Urinary bladder (tissue), 4 donors: Measurements from ENCODE around the gene NCKIPSD. TPM values are rescaled to one million over a fixed set of nuclear protein-coding genes. Genes with fewer than 3 reads are reported as not detected.

Experiments
- DNase-seq: peaks from one replicate; pipeline ENCODE4 v3.0.0-alpha.2; 2015; ENCODE audit errors: extremely low spot score
- H3K27ac ChIP-seq: one replicate; pipeline ENCODE4 v1.5.1; 2013; ENCODE audit warnings: low read depth, mild to moderate bottlenecking, moderate library complexity
- H3K36me3 ChIP-seq: one replicate; pipeline ENCODE4 v1.6.1; 2013; ENCODE audit warnings: mild to moderate bottlenecking, moderate library complexity; ENCODE audit not compliant: insufficient read depth
- H3K4me1 ChIP-seq: one replicate; pipeline ENCODE4 v1.6.1; 2013; ENCODE audit warnings: mild to moderate bottlenecking, moderate library complexity; ENCODE audit not compliant: insufficient read depth
- H3K4me3 ChIP-seq: one replicate; pipeline ENCODE4 v1.5.1; 2013; ENCODE audit warnings: low read depth, low read length
- WGBS: extraction: QIAGEN DNeasy Blood & Tissue Kit; methylation state at CpG from one replicate; pipeline ENCODE4 v1.1.7; 2013; 5-methylcytosine and 5-hydroxymethylcytosine counted together
- polyA plus RNA-seq: library from polyadenylated mRNA; stranded (reverse); fragments of 200-250 nt; gene quantifications from one replicate; pipeline ENCODE4 v1.2.3, GENCODE V29; 2013
- small RNA-seq: library from RNA; depleted of rRNA; stranded (forward); fragments of <200 nt; gene quantifications from one replicate; pipeline ENCODE3, GENCODE V24; 2014
- total RNA-seq: library from RNA; depleted of rRNA; stranded (reverse); fragments of >200 nt; gene quantifications from one replicate; pipeline ENCODE4 v1.2.3, GENCODE V29; 2014
- donor health status: healthy with polysubstance abuse.
- donor health status: healthy.

The NCKIPSD gene
- total and polyA plus RNA-seq, 2 donors = 8.6 to 18.1 TPM

DNA sequence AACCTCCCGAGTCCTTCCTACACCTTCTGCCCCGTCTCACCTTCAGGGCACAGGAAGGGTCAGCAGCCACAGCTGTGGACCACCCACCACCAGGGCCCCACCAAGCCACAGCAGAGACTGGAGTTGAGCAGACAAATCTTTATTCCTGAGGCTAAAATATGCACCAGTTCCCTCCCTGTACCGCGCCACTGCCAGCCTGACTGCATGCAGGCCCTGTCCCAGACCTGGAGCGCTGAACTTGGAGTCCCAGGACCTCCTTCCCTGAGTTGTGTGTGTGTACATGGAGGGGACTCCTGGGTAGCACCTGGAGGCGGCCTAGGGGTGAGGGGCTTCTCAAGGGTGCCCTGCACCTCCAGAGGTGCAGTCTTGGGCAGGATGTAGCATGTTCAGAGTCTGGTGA lies 60.1 kb downstream of the NCKIPSD start:
- Histone ChIP-seq H3K27ac (no peak overlapping the region), H3K4me3 (no peak overlapping the region), H3K36me3 (no peaks in the 10 kb centered on the region), H3K4me1 (no peaks in the 10 kb centered on the region)
- WGBS = 90% methylated on average over 6 of the region's 6 CpGs
- no peak for DNase-seq

DNA sequence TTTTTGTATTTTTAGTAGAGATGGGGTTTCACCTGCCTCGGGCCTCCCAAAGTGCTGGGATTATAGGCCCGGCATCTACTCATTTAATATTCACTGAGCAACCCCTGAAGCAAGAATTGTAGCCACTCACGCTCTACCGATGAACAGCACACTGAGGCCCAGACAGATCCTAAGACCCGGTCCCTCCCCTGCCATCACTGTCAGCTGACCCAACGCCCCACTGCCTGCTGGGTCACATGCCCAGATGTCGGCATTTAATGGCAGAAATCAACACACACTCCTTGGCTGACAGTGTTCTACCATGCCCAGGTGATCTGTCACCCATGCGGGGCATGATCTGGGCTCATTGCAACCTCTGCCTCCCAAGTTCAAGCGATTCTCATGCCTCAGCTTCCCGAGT lies 60.9 kb downstream of the NCKIPSD start:
- 89% methylated on average over 10 of the region's 10 CpGs for WGBS
- H3K36me3 ChIP-seq = no peaks in the 10 kb centered on the region
- no peak for DNase-seq
- no peak overlapping the region for H3K4me3 ChIP-seq
- no peaks in the 10 kb centered on the region for H3K4me1 ChIP-seq
- H3K27ac ChIP-seq = no peak overlapping the region

GRCh38 chr3:48623851-48624547 lies 61.7 kb downstream of the NCKIPSD start:
- no peak for DNase-seq
- Histone ChIP-seq H3K27ac (no peak overlapping the region), H3K4me1 (no peaks in the 10 kb centered on the region), H3K4me3 (no peak overlapping the region), H3K36me3 (no peaks in the 10 kb centered on the region)
- 74% methylated on average over 6 of the region's 6 CpGs for WGBS

Small RNA genes within 50 kb of the gene (small RNA-seq; reads per million reads assigned to genes)
- gene AC141002.1 = not detected

Other genes starting within 250 kb of the NCKIPSD start
- 6.0 TPM for gene CCDC51, start 245.8 kb downstream of the NCKIPSD start, total RNA-seq
- 17.6 TPM for gene CCDC51, start 245.8 kb downstream of the NCKIPSD start, polyA plus RNA-seq
- gene TMA7, start 245.7 kb downstream of the NCKIPSD start, total RNA-seq = 127 TPM
- 262 TPM for gene TMA7, start 245.7 kb downstream of the NCKIPSD start, polyA plus RNA-seq
- gene ATRIP, start 239.2 kb downstream of the NCKIPSD start, total RNA-seq = 4.7 TPM
- gene ATRIP, start 239.2 kb downstream of the NCKIPSD start, polyA plus RNA-seq = 6.6 TPM
- gene SHISA5, start 181.7 kb downstream of the NCKIPSD start, total RNA-seq = 62.5 TPM
- gene SHISA5, start 181.7 kb downstream of the NCKIPSD start, polyA plus RNA-seq = 209 TPM
- 4.7 TPM for gene PFKFB4, start 129.1 kb downstream of the NCKIPSD start, total RNA-seq
- 2.4 TPM for gene PFKFB4, start 129.1 kb downstream of the NCKIPSD start, polyA plus RNA-seq
- 0.69 TPM for gene UCN2, start 122.1 kb downstream of the NCKIPSD start, total RNA-seq
- 0.81 TPM for gene UCN2, start 122.1 kb downstream of the NCKIPSD start, polyA plus RNA-seq
- 20.0 TPM for gene COL7A1, start 90.6 kb downstream of the NCKIPSD start, total RNA-seq
- gene COL7A1, start 90.6 kb downstream of the NCKIPSD start, polyA plus RNA-seq = 19.7 TPM
- gene UQCRC1, start 76.3 kb downstream of the NCKIPSD start, total RNA-seq = 82.4 TPM
- 282 TPM for gene UQCRC1, start 76.3 kb downstream of the NCKIPSD start, polyA plus RNA-seq
- gene TMEM89, start 64.1 kb downstream of the NCKIPSD start, total RNA-seq = not detected
- gene TMEM89, start 64.1 kb downstream of the NCKIPSD start, polyA plus RNA-seq = not detected
- gene SLC26A6, start 50.5 kb downstream of the NCKIPSD start, total RNA-seq = 8.0 TPM
- 12.9 TPM for gene SLC26A6, start 50.5 kb downstream of the NCKIPSD start, polyA plus RNA-seq
- 0.79 TPM for gene CELSR3, start 23.0 kb downstream of the NCKIPSD start, total RNA-seq
- 0.48 TPM for gene CELSR3, start 23.0 kb downstream of the NCKIPSD start, polyA plus RNA-seq
- gene IP6K2, start 31.3 kb upstream of the NCKIPSD start, total RNA-seq = 75.7 TPM
- gene IP6K2, start 31.3 kb upstream of the NCKIPSD start, polyA plus RNA-seq = 83.2 TPM
- 20.5 TPM for gene PRKAR2A, start 162.0 kb upstream of the NCKIPSD start, total RNA-seq
- gene PRKAR2A, start 162.0 kb upstream of the NCKIPSD start, polyA plus RNA-seq = 23.0 TPM
- 11.0 TPM for gene SLC25A20, start 213.0 kb upstream of the NCKIPSD start, total RNA-seq
- gene SLC25A20, start 213.0 kb upstream of the NCKIPSD start, polyA plus RNA-seq = 14.1 TPM
- 71.6 TPM for gene ARIH2, start 232.9 kb upstream of the NCKIPSD start, total RNA-seq
- gene ARIH2, start 232.9 kb upstream of the NCKIPSD start, polyA plus RNA-seq = 59.9 TPM